AG04450 (cell line): Measurements from ENCODE around the gene TMEM125. TPM values are rescaled to one million over a fixed set of nuclear protein-coding genes. Genes with fewer than 3 reads are reported as not detected.

Experiments used
- CTCF ChIA-PET: fragments of 300-600, 350-600 bp; formaldehyde crosslinking; extraction: SDS; loops from one replicate; lab custom pipeline; 2022; ENCODE audit warnings: antibody characterized with exemption, inconsistent platforms; lab: Charles Lee
- POLR2A ChIA-PET: fragments of 350-600 bp; formaldehyde crosslinking; extraction: SDS; loops from one replicate; lab custom pipeline; 2021; ENCODE audit warnings: antibody characterized with exemption, inconsistent platforms; lab: Yijun Ruan, JAX
- DNase-seq: peaks from one replicate; pipeline ENCODE4 v3.0.0-alpha.2; 2011; ENCODE audit warnings: low read depth, low spot score
- H3K27ac ChIP-seq: one replicate; pipeline ENCODE4 v1.5.1; 2012; ENCODE audit warnings: low read depth, low read length, control low read depth
- H3K27me3 ChIP-seq: one replicate; pipeline ENCODE4 v1.6.0; 2012; ENCODE audit warnings: low read length; ENCODE audit not compliant: control insufficient read depth, insufficient read depth
- H3K4me3 ChIP-seq: 2 replicates; pipeline ENCODE4 v1.5.1; 2011; ENCODE audit warnings: mild to moderate bottlenecking, low read depth, low read length, control low read depth
- H3K9me3 ChIP-seq: 2 replicates; pipeline ENCODE4 v1.5.1; 2012; ENCODE audit warnings: low read length; ENCODE audit not compliant: control insufficient read depth, insufficient read depth
- CTCF ChIP-seq: IDR thresholded peaks from 2 replicates; pipeline ENCODE4 v1.5.1; 2011; ENCODE audit warnings: low read depth, low read length, control low read depth, inconsistent platforms
- polyA plus RNA-seq: library from polyadenylated mRNA; depleted of rRNA; stranded (reverse); fragments of >200 nt; gene quantifications from 2 replicates; pipeline ENCODE4 v1.2.3, GENCODE V29; 2011

TMEM125 gene
- polyA plus RNA-seq, 1 experiment = not detected

DNA sequence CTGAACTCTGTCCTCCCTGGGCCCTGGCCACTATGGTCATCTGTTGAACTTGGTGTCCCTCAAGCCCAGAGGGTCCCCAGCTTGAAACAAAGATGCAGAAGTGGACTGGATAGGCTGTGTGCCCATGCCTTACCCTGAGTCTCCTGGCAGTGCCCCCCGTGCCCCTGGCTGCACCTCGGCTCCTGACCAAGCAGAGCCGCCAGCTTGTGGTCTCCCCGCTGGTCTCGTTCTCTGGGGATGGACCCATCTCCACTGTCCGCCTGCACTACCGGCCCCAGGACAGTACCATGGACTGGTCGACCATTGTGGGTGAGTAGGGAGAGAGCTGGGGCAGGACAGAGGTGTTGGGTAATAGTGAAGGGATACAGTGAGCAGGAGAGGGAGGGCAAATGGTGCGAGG lies 41.7 kb downstream of the TMEM125 start:
- H3K27ac ChIP-seq = no peak overlapping the region
- H3K4me3 ChIP-seq = no peak overlapping the region
- ChIA-PET POLR2A (no interaction called here), CTCF (no interaction called here)
- H3K9me3 ChIP-seq = no peaks in the 10 kb centered on the region; the same call in 1 of the 2 replicates
- no peak for TF ChIP-seq CTCF
- no peak for DNase-seq
- no peaks in the 10 kb centered on the region for H3K27me3 ChIP-seq

DNA sequence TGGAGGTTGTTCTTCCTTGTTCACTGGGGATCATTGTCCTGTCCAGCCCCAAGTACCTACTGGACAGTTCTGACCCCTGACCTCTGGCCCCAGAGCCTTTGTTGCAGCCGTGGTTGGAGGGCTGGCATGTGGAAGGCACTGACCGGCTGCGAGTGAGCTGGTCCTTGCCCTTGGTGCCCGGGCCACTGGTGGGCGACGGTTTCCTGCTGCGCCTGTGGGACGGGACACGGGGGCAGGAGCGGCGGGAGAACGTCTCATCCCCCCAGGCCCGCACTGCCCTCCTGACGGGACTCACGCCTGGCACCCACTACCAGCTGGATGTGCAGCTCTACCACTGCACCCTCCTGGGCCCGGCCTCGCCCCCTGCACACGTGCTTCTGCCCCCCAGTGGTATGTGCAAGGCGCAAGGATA lies 42.4 kb downstream of the TMEM125 start:
- Histone ChIP-seq H3K4me3 (no peak overlapping the region), H3K27me3 (no peaks in the 10 kb centered on the region), H3K27ac (no peak overlapping the region), H3K9me3 (no peaks in the 10 kb centered on the region; the same call in 1 of the 2 replicates)
- no peak for TF ChIP-seq CTCF
- no peak for DNase-seq
- CTCF ChIA-PET = no interaction called here
- POLR2A ChIA-PET = no interaction called here

DNA sequence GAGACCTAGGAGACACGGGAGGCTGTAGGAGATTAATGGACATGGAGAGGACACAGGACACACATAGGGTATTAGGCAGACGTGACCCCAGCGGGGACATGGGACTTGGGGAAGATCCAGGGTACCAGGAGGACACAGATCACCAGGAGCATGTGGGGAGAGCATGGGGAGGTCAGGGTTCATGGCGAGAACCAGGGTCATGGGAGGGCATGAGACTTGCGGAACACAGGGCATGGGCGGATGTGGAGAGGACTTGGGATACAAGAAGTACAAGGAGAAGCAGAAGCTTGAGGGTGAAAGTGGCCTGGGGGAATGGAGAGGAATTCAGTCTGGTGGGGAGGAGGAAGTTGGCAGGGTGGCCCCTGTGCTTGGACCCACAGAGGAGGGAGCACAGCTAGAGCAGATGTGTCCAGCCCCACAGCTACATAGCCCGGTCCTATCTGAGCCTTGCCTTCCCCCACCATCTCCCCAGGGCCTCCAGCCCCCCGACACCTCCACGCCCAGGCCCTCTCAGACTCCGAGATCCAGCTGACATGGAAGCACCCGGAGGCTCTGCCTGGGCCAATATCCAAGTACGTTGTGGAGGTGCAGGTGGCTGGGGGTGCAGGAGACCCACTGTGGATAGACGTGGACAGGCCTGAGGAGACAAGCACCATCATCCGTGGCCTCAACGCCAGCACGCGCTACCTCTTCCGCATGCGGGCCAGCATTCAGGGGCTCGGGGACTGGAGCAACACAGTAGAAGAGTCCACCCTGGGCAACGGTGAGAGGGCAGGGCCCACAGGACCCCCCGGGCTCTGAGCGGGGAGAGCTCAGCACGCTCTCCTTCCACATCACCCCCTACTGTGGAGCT lies 43.1 kb downstream of the TMEM125 start:
- no peak for TF ChIP-seq CTCF
- ChIA-PET POLR2A (no interaction called here), CTCF (no interaction called here)
- Histone ChIP-seq H3K27ac (no peak overlapping the region), H3K4me3 (no peak overlapping the region), H3K9me3 (no peaks in the 10 kb centered on the region; the same call in 1 of the 2 replicates), H3K27me3 (no peaks in the 10 kb centered on the region)
- no peak for DNase-seq

GRCh38 chr1:43313771-43314170 lies 44.0 kb downstream of the TMEM125 start:
- no peaks in the 10 kb centered on the region; the same call in 1 of the 2 replicates for H3K9me3 ChIP-seq
- H3K4me3 ChIP-seq = no peak overlapping the region
- no peak overlapping the region for H3K27ac ChIP-seq
- H3K27me3 ChIP-seq = no peaks in the 10 kb centered on the region
- ChIA-PET CTCF (no interaction called here), POLR2A (no interaction called here)
- DNase-seq = no peak
- no peak for TF ChIP-seq CTCF

- Histone ChIP-seq H3K27ac (no peak overlapping the region), H3K27me3 (no peaks in the 10 kb centered on the region), H3K4me3 (no peak overlapping the region), H3K9me3 (no peaks in the 10 kb centered on the region; the same call in 1 of the 2 replicates)
- ChIA-PET POLR2A (no interaction called here), CTCF (no interaction called here)
- no peak for DNase-seq
- TF ChIP-seq CTCF = no peak
These were observed 44.5 kb downstream of the TMEM125 start for GRCh38 chr1:43314233-43314632.
